Retinal pigment epithelial cell (primary cell): ENCODE results near the gene PSORS1C2.

Source experiments
- DNase-seq: peaks from one replicate; pipeline ENCODE4 v3.0.0-alpha.2; 2010; ENCODE audit warnings: low read depth
- H3K4me3 ChIP-seq: 2 replicates; pipeline ENCODE4 v1.5.1; 2011; ENCODE audit warnings: mild to moderate bottlenecking, low read length, control low read depth, moderate library complexity
- TF ChIP-seq, protein P1 (sequence below): conservative IDR thresholded peaks from 2 replicates; pipeline ENCODE4 v1.5.1; 2011; ENCODE audit warnings: low read depth, low read length, control low read depth, inconsistent platforms

PSORS1C2 gene

DNA sequence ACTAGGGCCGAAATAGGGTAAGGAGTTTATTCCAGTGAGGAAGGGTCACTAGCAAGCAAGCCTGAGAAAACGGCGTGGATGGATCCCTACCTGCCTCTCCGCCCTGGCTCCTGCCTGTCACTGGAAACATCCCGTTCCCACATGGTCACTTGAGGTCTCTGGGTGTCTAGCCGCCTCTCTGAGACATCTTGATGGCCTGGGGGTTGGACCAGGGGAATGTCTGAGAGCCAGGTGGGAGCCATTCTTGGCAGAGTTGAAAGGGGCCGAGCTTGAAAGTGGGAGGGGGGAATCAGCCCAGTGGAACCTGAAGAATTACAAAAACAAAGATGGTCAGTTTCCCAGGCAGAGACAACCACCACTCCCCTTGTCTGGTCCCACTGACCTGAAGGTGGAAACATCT lies 17.8 kb upstream of the PSORS1C2 start:
- TF ChIP-seq, protein P1, sequence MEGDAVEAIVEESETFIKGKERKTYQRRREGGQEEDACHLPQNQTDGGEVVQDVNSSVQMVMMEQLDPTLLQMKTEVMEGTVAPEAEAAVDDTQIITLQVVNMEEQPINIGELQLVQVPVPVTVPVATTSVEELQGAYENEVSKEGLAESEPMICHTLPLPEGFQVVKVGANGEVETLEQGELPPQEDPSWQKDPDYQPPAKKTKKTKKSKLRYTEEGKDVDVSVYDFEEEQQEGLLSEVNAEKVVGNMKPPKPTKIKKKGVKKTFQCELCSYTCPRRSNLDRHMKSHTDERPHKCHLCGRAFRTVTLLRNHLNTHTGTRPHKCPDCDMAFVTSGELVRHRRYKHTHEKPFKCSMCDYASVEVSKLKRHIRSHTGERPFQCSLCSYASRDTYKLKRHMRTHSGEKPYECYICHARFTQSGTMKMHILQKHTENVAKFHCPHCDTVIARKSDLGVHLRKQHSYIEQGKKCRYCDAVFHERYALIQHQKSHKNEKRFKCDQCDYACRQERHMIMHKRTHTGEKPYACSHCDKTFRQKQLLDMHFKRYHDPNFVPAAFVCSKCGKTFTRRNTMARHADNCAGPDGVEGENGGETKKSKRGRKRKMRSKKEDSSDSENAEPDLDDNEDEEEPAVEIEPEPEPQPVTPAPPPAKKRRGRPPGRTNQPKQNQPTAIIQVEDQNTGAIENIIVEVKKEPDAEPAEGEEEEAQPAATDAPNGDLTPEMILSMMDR, result no peak
- H3K4me3 ChIP-seq, result no peak overlapping the region
- no peak for DNase-seq

DNA sequence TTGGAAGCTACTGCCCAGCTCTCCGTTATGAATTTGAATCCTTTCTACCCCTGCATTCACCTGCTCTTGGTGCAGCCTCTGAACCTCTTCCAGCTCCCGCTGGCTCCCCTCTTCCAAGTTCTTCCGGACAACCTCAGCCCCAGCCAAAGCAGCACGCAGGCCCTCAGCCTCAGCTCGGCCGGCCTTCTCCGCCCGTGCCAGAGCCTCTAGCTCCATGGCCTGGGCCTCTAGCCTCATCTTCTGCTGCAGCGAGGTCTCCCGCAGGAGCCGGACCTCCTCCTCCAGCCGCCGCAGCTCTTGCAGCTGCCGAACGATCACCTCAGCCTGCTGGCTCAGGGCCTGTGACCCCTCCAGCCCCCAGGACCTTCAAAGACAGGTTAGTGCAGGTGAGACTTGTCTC lies 15.6 kb upstream of the PSORS1C2 start:
- no peak for DNase-seq
- TF ChIP-seq, protein P1, result no peak
- H3K4me3 ChIP-seq, result no peak overlapping the region

- TF ChIP-seq, protein P1, result no peak
These were observed 13.9 kb upstream of the PSORS1C2 start for GRCh38 chr6:31152781-31153180.

GRCh38 chr6:31149827-31150447 lies 11.1 kb upstream of the PSORS1C2 start:
- no peak for DNase-seq
- H3K4me3 ChIP-seq, result no peak overlapping the region
- TF ChIP-seq, protein P1, result no peak

More at GRCh38 chr6:31152781-31153180, 13.9 kb upstream of the PSORS1C2 start:
- DNase-seq, result no peak
- H3K4me3 ChIP-seq, result no peak overlapping the region

DNA sequence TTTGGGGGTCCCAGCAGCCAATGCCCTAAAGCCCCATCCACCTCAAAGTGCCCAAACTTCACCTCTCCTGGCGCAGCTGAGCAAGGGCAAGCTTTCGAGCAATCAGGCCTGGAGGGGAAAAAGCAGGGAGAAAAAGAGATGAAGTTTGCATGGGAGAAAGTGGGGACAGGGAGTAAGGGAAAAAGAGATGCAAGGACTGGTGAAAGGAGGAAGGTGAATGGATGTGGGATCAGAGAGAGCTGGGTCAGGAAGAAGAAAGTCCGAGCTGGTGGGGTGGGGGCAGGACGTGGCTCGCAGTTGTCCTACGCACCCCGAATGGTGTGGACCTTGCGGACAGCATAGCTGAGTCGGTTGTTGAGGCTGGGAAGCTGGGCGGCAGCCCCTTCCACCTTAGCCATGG lies 6.5 kb upstream of the PSORS1C2 start:
- TF ChIP-seq, protein P1, result no peak
- no peak overlapping the region for H3K4me3 ChIP-seq
- DNase-seq, result no peak

GRCh38 chr6:31144970-31145340 lies 6.1 kb upstream of the PSORS1C2 start:
- DNase-seq, result no peak
- H3K4me3 ChIP-seq, result no peak overlapping the region
- TF ChIP-seq, protein P1, result no peak

- TF ChIP-seq, protein P1, result no peak
- no peak overlapping the region for H3K4me3 ChIP-seq
- DNase-seq, result no peak
These were observed 5.6 kb upstream of the PSORS1C2 start for GRCh38 chr6:31144296-31144969.
